ENCODE results near the gene DDX41. TPM values are rescaled to one million over a fixed set of nuclear protein-coding genes. Genes with fewer than 3 reads are reported as not detected.
A peak's percentile ranks its signal among the peaks of the same experiment; 100 is the strongest.

DDX41 gene
- total and polyA plus RNA-seq, 2 of the 13 experiments (the other 11 are each of a cell fraction or from before 2014, with no cell fraction given): 62.8 to 105 TPM

GRCh38 chr5:177519463-177520235 lies 2.9 kb upstream of the DDX41 start:
- ATAC-seq (no peak), DNase-seq (ENCODE audit: low spot score) (no peak), FAIRE-seq (no peak)
- ChIA-PET POLR2A (no interaction called here), CTCF (ENCODE audit: low intra/inter-chr PET ratio, low total read pairs) (no interaction called here)
- Histone ChIP-seq H3K27ac (ENCODE audit: extremely low read length, insufficient read depth, low read length) (no peak overlapping the region), H2AFZ (ENCODE audit: low read length) (no peak overlapping the region), H3K4me2 (ENCODE audit: low read depth, low read length) (no peak overlapping the region), H3K9ac (ENCODE audit: insufficient read depth, low read depth, low read length) (no peak overlapping the region), H3K27me3 (ENCODE audit: control insufficient read depth in 1 of 2, insufficient read depth in 2 of 2, low read length in 2 of 2) (no peaks in the 10 kb centered on the region; a peak in 1 of 5 replicates), H3K4me1 (ENCODE audit: insufficient read depth, low read length) (peaks cover 23% of the 10 kb centered on the region), H3K9me3 (ENCODE audit: low read length) (no peaks in the 10 kb centered on the region), H3K4me3 (replicated peaks in 1 of 3; ENCODE audit: insufficient read depth in 1 of 3, low read depth in 2 of 3, low read length in 3 of 3) (no peak overlapping the region), H3K36me3 (replicated peaks in 1 of 2; ENCODE audit: control insufficient read depth in 1 of 2, insufficient read depth in 2 of 2, low read length in 2 of 2) (peaks cover 21 to 53% of the 10 kb centered on the region in 2 experiments), H3K79me2 (ENCODE audit: insufficient read depth, low read length) (peaks cover 15% of the 10 kb centered on the region), H4K20me1 (ENCODE audit: insufficient read depth, low read length) (no peaks in the 10 kb centered on the region; the same call in 1 of the 2 replicates)
- no TSS peak for BruUV-seq (replicated peaks)
- in situ Hi-C loops (cut with HindIII; ENCODE audit: extremely low pct_ligation_motif_present, low pct_unique_long_range_greater_than_20kb) (no loop called here), intact Hi-C loops (cut with micrococcal nuclease; ENCODE audit: unreplicated experiment) (loop anchor here (5.0 kb wide), 1 partner anchor 33 kb away; the partner anchor contains the start of gene FAM193B)
- 85% methylated on average over 13 of the region's 13 CpGs for WGBS (ENCODE audit: low lambda C conversion rate)
- TF ChIP-seq RBM22 (optimal IDR thresholded peaks at IDR 0.05; ENCODE audit: low read length): peak; percentile 48
- 0 out of 2 replicates have a peak, but pooled peaks have one; percentile 44 for TF ChIP-seq PAF1 (CRISPR knock-in tag; IDR thresholded peaks at IDR 0.05)
- TF ChIP-seq, protein P1, sequence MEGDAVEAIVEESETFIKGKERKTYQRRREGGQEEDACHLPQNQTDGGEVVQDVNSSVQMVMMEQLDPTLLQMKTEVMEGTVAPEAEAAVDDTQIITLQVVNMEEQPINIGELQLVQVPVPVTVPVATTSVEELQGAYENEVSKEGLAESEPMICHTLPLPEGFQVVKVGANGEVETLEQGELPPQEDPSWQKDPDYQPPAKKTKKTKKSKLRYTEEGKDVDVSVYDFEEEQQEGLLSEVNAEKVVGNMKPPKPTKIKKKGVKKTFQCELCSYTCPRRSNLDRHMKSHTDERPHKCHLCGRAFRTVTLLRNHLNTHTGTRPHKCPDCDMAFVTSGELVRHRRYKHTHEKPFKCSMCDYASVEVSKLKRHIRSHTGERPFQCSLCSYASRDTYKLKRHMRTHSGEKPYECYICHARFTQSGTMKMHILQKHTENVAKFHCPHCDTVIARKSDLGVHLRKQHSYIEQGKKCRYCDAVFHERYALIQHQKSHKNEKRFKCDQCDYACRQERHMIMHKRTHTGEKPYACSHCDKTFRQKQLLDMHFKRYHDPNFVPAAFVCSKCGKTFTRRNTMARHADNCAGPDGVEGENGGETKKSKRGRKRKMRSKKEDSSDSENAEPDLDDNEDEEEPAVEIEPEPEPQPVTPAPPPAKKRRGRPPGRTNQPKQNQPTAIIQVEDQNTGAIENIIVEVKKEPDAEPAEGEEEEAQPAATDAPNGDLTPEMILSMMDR (CRISPR knock-in tag; IDR thresholded peaks at IDR 0.05): no peak
- peak; percentile 73 for TF ChIP-seq ZNF629 (CRISPR knock-in tag; conservative IDR thresholded peaks at IDR 0.05)

- peaks cover 15% of the 10 kb centered on the region for H3K79me2 ChIP-seq (ENCODE audit: insufficient read depth, low read length)
- BruUV-seq (replicated peaks): no TSS peak
- POLR2A ChIA-PET: interaction anchor here (1.8 to 2.9 kb wide), 2 partner anchors 19 to 31 kb away, joined by 7 to 18 read pairs; partner anchors contain the start of gene PDLIM7
- in situ Hi-C loops (cut with HindIII; ENCODE audit: extremely low pct_ligation_motif_present, low pct_unique_long_range_greater_than_20kb): no loop called here
- DNase-seq (ENCODE audit: low spot score) (no peak), FAIRE-seq (no peak), ATAC-seq (no peak)
- intact Hi-C loops (cut with micrococcal nuclease; ENCODE audit: unreplicated experiment): loop anchor here (5.0 kb wide), 1 partner anchor 37 kb away; the partner anchor contains the start of gene FAM193B
- H4K20me1 ChIP-seq (ENCODE audit: insufficient read depth, low read length): no peaks in the 10 kb centered on the region; the same call in 1 of the 2 replicates
- peak overlapping the region; percentile 70 to 96 (median 86) for H3K4me3 ChIP-seq (replicated peaks in 1 of 3; ENCODE audit: insufficient read depth in 1 of 3, low read depth in 2 of 3, low read length in 3 of 3)
- peak overlapping the region; percentile 90 for H3K9ac ChIP-seq (ENCODE audit: insufficient read depth, low read depth, low read length)
- CTCF ChIA-PET (ENCODE audit: low intra/inter-chr PET ratio, low total read pairs): no interaction called here
- peak overlapping the region; percentile 92 for H3K4me2 ChIP-seq (ENCODE audit: low read depth, low read length)
- H3K4me1 ChIP-seq (ENCODE audit: insufficient read depth, low read length): peaks cover 26% of the 10 kb centered on the region
- no peaks in the 10 kb centered on the region for H3K9me3 ChIP-seq (ENCODE audit: low read length)
- peak overlapping the region; percentile 62 for H3K27ac ChIP-seq (ENCODE audit: extremely low read length, insufficient read depth, low read length)
- H2AFZ ChIP-seq (ENCODE audit: low read length): no peak overlapping the region
- peaks cover 33 to 64% of the 10 kb centered on the region in 2 experiments; a peak in 4 of 5 replicates for H3K36me3 ChIP-seq (replicated peaks in 1 of 2; ENCODE audit: control insufficient read depth in 1 of 2, insufficient read depth in 2 of 2, low read length in 2 of 2)
- TF ChIP-seq ZBTB33 (CRISPR knock-in tag; IDR thresholded peaks at IDR 0.05) (peak; percentile 72), ZNF792 (CRISPR knock-in tag; IDR thresholded peaks at IDR 0.05) (no peak), IRX3 (CRISPR knock-in tag; IDR thresholded peaks at IDR 0.05; ENCODE audit: borderline replicate concordance, low read depth) (no peak)
- no peaks in the 10 kb centered on the region; a peak in 1 of 5 replicates for H3K27me3 ChIP-seq (ENCODE audit: control insufficient read depth in 1 of 2, insufficient read depth in 2 of 2, low read length in 2 of 2)
- WGBS (ENCODE audit: low lambda C conversion rate): 91% methylated on average over 6 of the region's 7 CpGs
Observed at GRCh38 chr5:177515580-177515979, 1.2 kb downstream of the DDX41 start.

Data from HepG2 (cell line).